Loucy (cell line): Measurements from ENCODE around the gene PDE9A.

Experiments used
- H2AFZ ChIP-seq: fragments of 200-600 bp; sonication (generic); 2 replicates; pipeline ENCODE4 v1.6.0; 2016; ENCODE audit warnings: antibody characterized with exemption, mild to moderate bottlenecking, low read length, moderate library complexity
- H3F3A ChIP-seq: fragments of 200-600 bp; 2 replicates; pipeline ENCODE4 v1.6.0; 2016; ENCODE audit warnings: antibody characterized with exemption, low read depth, mild to moderate bottlenecking
- H3K27me3 ChIP-seq: fragments of 200-600 bp; sonication (generic); 2 replicates; pipeline ENCODE4 v1.6.1; 2014; ENCODE audit warnings: low read length, mild to moderate bottlenecking; ENCODE audit not compliant: insufficient read depth, poor library complexity, severe bottlenecking
- H3K36me3 ChIP-seq: fragments of 200-600 bp; sonication (generic); 2 replicates; pipeline ENCODE4 v1.6.1; 2016; ENCODE audit warnings: low read length; ENCODE audit not compliant: insufficient read depth
- H3K4me1 ChIP-seq: fragments of 200-600 bp; sonication (generic); 2 replicates; pipeline ENCODE4 v1.5.1; 2014; ENCODE audit warnings: low read length, mild to moderate bottlenecking; ENCODE audit not compliant: insufficient read depth, poor library complexity, severe bottlenecking
- H3K4me2 ChIP-seq: fragments of 200-600 bp; sonication (generic); 2 replicates; pipeline ENCODE4 v1.6.0; 2014; ENCODE audit warnings: antibody characterized with exemption, low read length, low read depth, mild to moderate bottlenecking; ENCODE audit not compliant: poor library complexity, severe bottlenecking
- H3K4me3 ChIP-seq: fragments of 200-600 bp; sonication (generic); 2 replicates; pipeline ENCODE4 v1.5.1; 2014; ENCODE audit warnings: low read length, mild to moderate bottlenecking, mixed read lengths; ENCODE audit not compliant: poor library complexity, severe bottlenecking
- H3K79me2 ChIP-seq: fragments of 200-600 bp; sonication (generic); 2 replicates; pipeline ENCODE4 v1.6.1; 2014; ENCODE audit warnings: low read length; ENCODE audit not compliant: insufficient read depth
- H3K9ac ChIP-seq: fragments of 200-600 bp; sonication (generic); 2 replicates; pipeline ENCODE4 v1.6.0; 2014; ENCODE audit warnings: mild to moderate bottlenecking, low read depth, low read length, moderate library complexity; ENCODE audit not compliant: poor library complexity, severe bottlenecking
- H3K9me2 ChIP-seq: fragments of 200-600 bp; sonication (generic); replicated peaks from 2 replicates; pipeline ENCODE4 v1.6.1; 2016; ENCODE audit warnings: low read depth, low read length, mixed read lengths
- H3K9me3 ChIP-seq: fragments of 200-600 bp; sonication (generic); 2 replicates; pipeline ENCODE4 v1.6.1; 2014; ENCODE audit warnings: mild to moderate bottlenecking, antibody characterized with exemption, low read length, low read depth; ENCODE audit not compliant: insufficient read depth
- H4K20me1 ChIP-seq: fragments of 200-600 bp; sonication (generic); 2 replicates; pipeline ENCODE4 v1.6.0; 2014; ENCODE audit warnings: antibody characterized with exemption, low read length, mild to moderate bottlenecking; ENCODE audit not compliant: insufficient read depth, poor library complexity, severe bottlenecking
- CTCF ChIP-seq: fragments of 200-600 bp; sonication (generic); conservative IDR thresholded peaks from 2 replicates; pipeline ENCODE4 v1.5.1; 2014; ENCODE audit warnings: mild to moderate bottlenecking, antibody characterized with exemption, low read length
- EZH2phosphoT487 ChIP-seq: fragments of 200-600 bp; IDR thresholded peaks from 2 replicates; pipeline ENCODE4 v1.6.1; 2018; ENCODE audit warnings: antibody characterized with exemption, mild to moderate bottlenecking, moderate library complexity, borderline replicate concordance

The PDE9A gene

GRCh38 chr21:42753804-42754203 lies 100.4 kb downstream of the PDE9A start:
- Histone ChIP-seq H3K9me2 (no peaks in the 10 kb centered on the region), H3K4me3 (no peak overlapping the region), H3K36me3 (no peaks in the 10 kb centered on the region), H3K9ac (no peak overlapping the region), H3K27me3 (no peaks in the 10 kb centered on the region), H3F3A (no peaks in the 10 kb centered on the region), H3K4me1 (no peaks in the 10 kb centered on the region), H4K20me1 (no peaks in the 10 kb centered on the region), H3K9me3 (no peaks in the 10 kb centered on the region), H2AFZ (no peak overlapping the region), H3K4me2 (no peak overlapping the region), H3K79me2 (no peaks in the 10 kb centered on the region)
- TF ChIP-seq EZH2phosphoT487 (no peak), CTCF (no peak)

- no peak overlapping the region for H2AFZ ChIP-seq
- H3K9ac ChIP-seq = no peak overlapping the region
- H4K20me1 ChIP-seq = no peaks in the 10 kb centered on the region
- no peak overlapping the region for H3K4me3 ChIP-seq
- H3K4me1 ChIP-seq = no peaks in the 10 kb centered on the region
- no peaks in the 10 kb centered on the region for H3K79me2 ChIP-seq
- no peaks in the 10 kb centered on the region for H3K9me2 ChIP-seq
- H3K27me3 ChIP-seq = no peaks in the 10 kb centered on the region
- H3K4me2 ChIP-seq = no peak overlapping the region
- no peak for TF ChIP-seq EZH2phosphoT487
- TF ChIP-seq CTCF = no peak
- no peaks in the 10 kb centered on the region for H3K36me3 ChIP-seq
- no peaks in the 10 kb centered on the region for H3F3A ChIP-seq
- no peaks in the 10 kb centered on the region for H3K9me3 ChIP-seq
Measured at GRCh38 chr21:42754270-42754933, 101.0 kb downstream of the PDE9A start.

GRCh38 chr21:42755031-42755665 lies 101.7 kb downstream of the PDE9A start:
- H3K36me3 ChIP-seq = no peaks in the 10 kb centered on the region
- H3K4me3 ChIP-seq = no peak overlapping the region
- H3K4me2 ChIP-seq = no peak overlapping the region
- no peaks in the 10 kb centered on the region for H3K9me2 ChIP-seq
- no peak overlapping the region for H3K9ac ChIP-seq
- H3K4me1 ChIP-seq = no peaks in the 10 kb centered on the region
- H4K20me1 ChIP-seq = no peaks in the 10 kb centered on the region
- no peaks in the 10 kb centered on the region for H3K79me2 ChIP-seq
- no peaks in the 10 kb centered on the region for H3F3A ChIP-seq
- H3K27me3 ChIP-seq = no peaks in the 10 kb centered on the region
- TF ChIP-seq EZH2phosphoT487 = no peak
- H2AFZ ChIP-seq = no peak overlapping the region
- H3K9me3 ChIP-seq = no peaks in the 10 kb centered on the region
